ENCODE results near the gene PAM.
"Not testable (repeated sequence)": the region's sequence is repeated elsewhere in the genome, so short reads cannot be mapped to it uniquely, and the experiment has no call there.

Gene PAM

DNA sequence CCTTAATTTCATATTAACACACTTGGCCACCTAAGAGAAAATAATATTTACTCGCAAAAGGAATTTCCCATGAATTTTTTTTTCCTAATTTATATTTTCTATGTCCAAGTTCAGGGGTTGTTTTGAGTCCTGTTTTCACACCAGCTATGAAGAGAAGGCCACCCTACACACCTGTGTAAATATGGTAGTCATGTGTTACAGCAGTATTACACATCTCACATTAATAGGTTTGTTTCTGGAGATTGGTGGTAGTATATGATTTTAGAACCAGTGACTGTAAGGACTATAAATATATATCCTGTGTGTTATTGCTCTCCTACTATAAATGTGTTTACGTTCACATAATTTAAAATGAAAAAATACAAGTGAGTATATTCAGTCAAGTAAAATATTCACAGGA is 147.5 kb downstream of the PAM start:
- peaks cover 0 to 2% (median 0%) of the 10 kb centered on the region in 11 experiments; a peak in 1 of 22 replicates for H4K20me1 ChIP-seq
- H3K9ac ChIP-seq: no peak overlapping the region
- no peak overlapping the region for H3K27ac ChIP-seq
- H3K27me3 ChIP-seq: no peaks in the 10 kb centered on the region
- TF ChIP-seq Cebpa-rat (IDR thresholded peaks at IDR 0.05): no peak
- H3K4me3 ChIP-seq: no peak overlapping the region
- H3K36me3 ChIP-seq: peaks cover 6 to 37% (median 16%) of the 10 kb centered on the region in 11 experiments; a peak in 16 of 22 replicates
- peaks cover 10 to 17% (median 14%) of the 10 kb centered on the region in 11 experiments for H3K9me3 ChIP-seq (replicated peaks in 1 of 11)
- H3K4me2 ChIP-seq: no peak overlapping the region
- H3K4me1 ChIP-seq: peaks cover 0 to 6% (median 0%) of the 10 kb centered on the region in 10 experiments; a peak in 4 of 20 replicates

- peaks cover 6 to 37% (median 16%) of the 10 kb centered on the region in 11 experiments; a peak in 16 of 22 replicates for H3K36me3 ChIP-seq
- TF ChIP-seq Cebpa-rat (IDR thresholded peaks at IDR 0.05): no peak
- no peak overlapping the region for H3K27ac ChIP-seq
- no peak overlapping the region for H3K9ac ChIP-seq
- H3K4me2 ChIP-seq: no peak overlapping the region
- H3K4me3 ChIP-seq: no peak overlapping the region
- no peaks in the 10 kb centered on the region for H3K27me3 ChIP-seq
- H3K9me3 ChIP-seq (replicated peaks in 1 of 11): peaks cover 10 to 17% (median 14%) of the 10 kb centered on the region in 11 experiments
- H3K4me1 ChIP-seq: peaks cover 0 to 6% (median 0%) of the 10 kb centered on the region in 10 experiments; a peak in 4 of 20 replicates
- peaks cover 0 to 2% (median 0%) of the 10 kb centered on the region in 11 experiments; a peak in 1 of 22 replicates for H4K20me1 ChIP-seq
Measured at GRCh38 chr5:102903074-102903871, 148.2 kb downstream of the PAM start.

DNA sequence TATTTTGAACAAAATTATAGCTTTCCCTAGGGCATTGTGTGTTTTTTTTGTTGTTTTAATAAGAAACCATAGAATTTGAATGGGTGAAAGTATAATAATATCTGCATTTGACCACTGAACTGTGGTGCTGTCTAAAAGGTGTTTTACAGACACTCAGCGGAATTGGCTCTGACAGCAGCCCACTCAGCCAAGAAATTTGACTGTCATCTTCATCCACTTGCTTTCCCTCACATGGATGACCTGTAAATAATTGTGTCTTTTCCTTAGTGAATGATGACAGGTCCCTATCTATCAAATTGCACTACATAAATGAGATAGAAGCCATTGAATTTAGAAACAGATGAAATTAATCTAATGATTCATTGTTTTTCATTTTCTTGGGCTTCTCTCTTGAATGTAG is 150.0 kb downstream of the PAM start:
- no peak overlapping the region for H3K4me3 ChIP-seq
- peaks cover 0 to 6% (median 0%) of the 10 kb centered on the region in 10 experiments; a peak in 4 of 20 replicates for H3K4me1 ChIP-seq
- peaks cover 6 to 37% (median 16%) of the 10 kb centered on the region in 11 experiments; a peak in 16 of 22 replicates for H3K36me3 ChIP-seq
- no peak overlapping the region for H3K9ac ChIP-seq
- TF ChIP-seq Cebpa-rat (IDR thresholded peaks at IDR 0.05): no peak
- no peak overlapping the region for H3K27ac ChIP-seq
- H3K9me3 ChIP-seq (replicated peaks in 1 of 11): peaks cover 10 to 17% (median 14%) of the 10 kb centered on the region in 11 experiments
- no peaks in the 10 kb centered on the region for H3K27me3 ChIP-seq
- H3K4me2 ChIP-seq: no peak overlapping the region
- H4K20me1 ChIP-seq: no peaks in the 10 kb centered on the region

- H3K4me2 ChIP-seq: not testable (repeated sequence)
Measured at GRCh38 chr5:102907099-102907498, 152.0 kb downstream of the PAM start.

DNA sequence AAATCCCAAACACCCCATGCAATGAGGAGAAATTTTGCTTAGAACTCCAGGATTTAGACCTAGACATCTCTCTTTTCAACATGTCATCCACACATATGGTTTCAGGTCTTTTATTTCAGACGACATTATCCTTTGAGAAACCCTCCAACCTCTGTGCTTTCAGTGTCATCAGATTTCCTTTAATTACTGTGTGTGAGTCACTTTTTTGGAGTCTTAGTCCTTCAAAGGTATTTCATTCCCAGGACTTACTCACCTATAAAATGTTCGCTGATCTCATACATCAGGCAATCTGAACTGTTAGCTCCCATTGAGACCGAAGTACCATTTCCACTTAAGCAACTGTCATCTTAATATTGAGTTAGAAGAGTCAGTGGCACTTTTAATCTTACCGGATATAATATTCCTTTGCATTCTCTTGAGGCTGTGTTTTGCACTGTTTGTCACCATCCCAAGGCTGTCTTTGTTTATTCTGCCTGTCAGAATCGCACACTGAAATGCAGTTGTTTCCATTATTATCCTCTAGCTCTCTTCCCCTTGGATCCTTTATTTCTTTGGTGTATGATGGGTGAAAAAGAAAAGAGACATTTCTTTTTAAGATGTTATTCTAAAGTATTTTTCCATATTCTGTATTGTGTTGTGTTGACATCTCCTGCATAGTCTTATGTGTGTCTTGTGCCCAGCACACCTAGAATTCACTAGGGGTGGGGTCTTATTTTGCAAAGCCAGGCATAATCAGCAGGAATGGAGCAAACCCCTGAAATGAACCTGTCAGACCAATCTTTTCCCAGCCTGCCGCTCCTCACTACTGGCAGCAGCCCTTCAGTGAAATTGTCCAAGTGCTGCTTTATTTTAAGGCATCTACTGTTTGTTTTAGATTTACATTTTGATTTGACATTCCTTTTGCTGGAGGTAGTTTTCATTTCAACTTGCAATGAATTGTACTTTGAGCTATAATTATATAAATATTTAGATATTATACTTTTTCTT is 155.4 kb downstream of the PAM start:
- H3K4me3 ChIP-seq: no peak overlapping the region
- H3K9ac ChIP-seq: no peak overlapping the region
- no peak overlapping the region for H3K27ac ChIP-seq
- TF ChIP-seq Cebpa-rat (IDR thresholded peaks at IDR 0.05): no peak
- H3K4me2 ChIP-seq: no peak overlapping the region
- H3K9me3 ChIP-seq (replicated peaks in 1 of 11): peaks cover 10 to 16% (median 14%) of the 10 kb centered on the region in 11 experiments
- peaks cover 10 to 35% (median 28%) of the 10 kb centered on the region in 11 experiments; a peak in 16 of 22 replicates for H3K36me3 ChIP-seq
- H3K27me3 ChIP-seq: no peaks in the 10 kb centered on the region
- peaks cover 0 to 7% (median 0%) of the 10 kb centered on the region in 11 experiments; a peak in 1 of 22 replicates for H4K20me1 ChIP-seq
- H3K4me1 ChIP-seq: no peaks in the 10 kb centered on the region

More at GRCh38 chr5:102907099-102907498, 152.0 kb downstream of the PAM start:
- not testable (repeated sequence) for H3K9ac ChIP-seq, H3K4me1 ChIP-seq, H4K20me1 ChIP-seq, H3K27ac ChIP-seq, H3K4me3 ChIP-seq, H3K27me3 ChIP-seq
- peaks cover 6 to 32% (median 16%) of the 10 kb centered on the region in 11 experiments; a peak in 16 of 22 replicates for H3K36me3 ChIP-seq
- H3K9me3 ChIP-seq (replicated peaks in 1 of 11): peaks cover 10 to 17% (median 14%) of the 10 kb centered on the region in 11 experiments

- no peak overlapping the region for H3K4me3 ChIP-seq
- no peak overlapping the region for H3K9ac ChIP-seq
- peaks cover 0 to 21% (median 14%) of the 10 kb centered on the region in 11 experiments; a peak in 14 of 22 replicates for H3K36me3 ChIP-seq
- no peak overlapping the region for H3K27ac ChIP-seq
- peaks cover 0 to 2% (median under 1%) of the 10 kb centered on the region in 10 experiments; a peak in 2 of 20 replicates for H3K4me1 ChIP-seq
- H3K4me2 ChIP-seq: no peak overlapping the region
- TF ChIP-seq Cebpa-rat (IDR thresholded peaks at IDR 0.05): no peak
- peaks cover 0 to 7% (median 0%) of the 10 kb centered on the region in 11 experiments; a peak in 1 of 22 replicates for H4K20me1 ChIP-seq
- H3K27me3 ChIP-seq: no peaks in the 10 kb centered on the region
- peaks cover 1 to 2% (median 2%) of the 10 kb centered on the region in 11 experiments; a peak in 18 of 22 replicates for H3K9me3 ChIP-seq (replicated peaks in 1 of 11)
Measured at GRCh38 chr5:102911973-102912372, 156.9 kb downstream of the PAM start.

GRCh38 chr5:102916109-102916508 is 161.0 kb downstream of the PAM start:
- peaks cover 0 to 48% (median 14%) of the 10 kb centered on the region in 11 experiments; a peak in 14 of 22 replicates for H3K36me3 ChIP-seq
- no peak overlapping the region for H3K27ac ChIP-seq
- H3K9ac ChIP-seq: no peak overlapping the region
- peaks cover 0 to 7% (median 0%) of the 10 kb centered on the region in 11 experiments; a peak in 1 of 22 replicates for H4K20me1 ChIP-seq
- no peaks in the 10 kb centered on the region for H3K27me3 ChIP-seq
- H3K9me3 ChIP-seq (replicated peaks in 1 of 11): no peaks in the 10 kb centered on the region
- TF ChIP-seq Cebpa-rat (IDR thresholded peaks at IDR 0.05): no peak
- H3K4me3 ChIP-seq: no peak overlapping the region
- H3K4me1 ChIP-seq: peaks cover 0 to 8% (median 2%) of the 10 kb centered on the region in 10 experiments; a peak in 2 of 20 replicates
- no peak overlapping the region for H3K4me2 ChIP-seq

DNA sequence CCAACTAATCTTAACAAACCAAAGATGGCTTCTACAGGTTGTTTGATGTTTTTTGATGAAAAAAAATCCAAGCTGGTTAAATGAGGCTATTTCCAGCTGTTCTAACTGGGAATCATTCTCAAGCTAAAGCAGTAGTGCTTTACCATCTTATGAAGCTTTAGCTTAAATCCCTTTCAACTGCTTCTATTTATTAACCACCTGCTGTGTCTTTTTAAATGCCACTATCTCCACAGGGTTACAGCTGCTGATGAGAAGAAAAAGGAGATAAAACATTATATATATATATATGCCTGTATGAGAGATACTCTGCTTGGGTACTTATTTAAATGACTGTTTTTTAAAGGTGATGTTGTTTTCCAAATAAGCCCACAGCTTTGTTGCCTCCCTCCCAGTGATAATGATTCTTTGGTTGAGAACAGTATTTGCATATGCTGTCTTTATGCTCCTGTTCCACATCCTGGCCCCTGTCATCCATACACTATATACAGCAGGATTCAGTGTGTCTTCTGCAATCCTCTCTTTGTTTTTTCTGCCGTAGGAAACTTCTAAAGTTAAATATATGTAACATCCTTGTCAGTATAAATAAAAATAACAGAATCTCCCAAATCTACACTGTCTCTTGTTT is 164.0 kb downstream of the PAM start:
- Histone ChIP-seq H3K9ac (no peak overlapping the region), H3K4me3 (no peak overlapping the region), H3K9me3 (replicated peaks in 1 of 11) (no peaks in the 10 kb centered on the region), H3K36me3 (peaks cover 0 to 54% (median 11%) of the 10 kb centered on the region in 11 experiments; a peak in 15 of 22 replicates), H3K27ac (no peak overlapping the region), H3K4me2 (no peak overlapping the region), H3K4me1 (peaks cover 0 to 8% (median 2%) of the 10 kb centered on the region in 10 experiments; a peak in 2 of 20 replicates), H4K20me1 (no peaks in the 10 kb centered on the region), H3K27me3 (no peaks in the 10 kb centered on the region)
- TF ChIP-seq Cebpa-rat (IDR thresholded peaks at IDR 0.05): no peak

Measured in BLaER1 treated with 17β-estradiol and CSF1 and Interleukin-3, amounts not matched to agents 10 nM and 100 nM (cell line).